WTC11 (cell line): ENCODE measurements around the gene HPSE.

Source experiments
- CREB1 ChIP-seq: sonication (generic); formaldehyde crosslinking; IDR thresholded peaks from 2 replicates; pipeline ENCODE4 v1.8.0; 2023; ENCODE audit warnings: mild to moderate bottlenecking, missing genetic modification reagents
- CTCF ChIP-seq: fragments of 200-600 bp; IDR thresholded peaks from 2 replicates; pipeline ENCODE4 v1.8.0; 2022; ENCODE audit warnings: antibody characterized with exemption
- E2F5 ChIP-seq: sonication (generic); formaldehyde crosslinking; IDR thresholded peaks from 2 replicates; pipeline ENCODE4 v1.8.1; 2022; ENCODE audit warnings: mild to moderate bottlenecking, moderate library complexity, missing genetic modification reagents
- JUN ChIP-seq: sonication (generic); formaldehyde crosslinking; IDR thresholded peaks from 2 replicates; pipeline ENCODE4 v1.8.0; 2023; ENCODE audit warnings: mild to moderate bottlenecking, missing genetic modification reagents
- NFATC4 ChIP-seq: fragments of 250-450 bp; sonication (Bioruptor Pico); IDR thresholded peaks from 2 replicates; pipeline ENCODE4 v1.9.0; 2021; ENCODE audit warnings: mild to moderate bottlenecking
- SMAD4 ChIP-seq: sonication (generic); formaldehyde crosslinking; IDR thresholded peaks from 2 replicates; pipeline ENCODE4 v1.8.0; 2022; ENCODE audit warnings: mild to moderate bottlenecking, missing genetic modification reagents
- TCF7 ChIP-seq: sonication (generic); formaldehyde crosslinking; IDR thresholded peaks from 2 replicates; pipeline ENCODE4 v1.8.0; 2022; ENCODE audit warnings: mild to moderate bottlenecking, low read depth, missing genetic modification reagents, moderate library complexity
- TF ChIP-seq, protein P1 (sequence below): sonication (generic); formaldehyde crosslinking; IDR thresholded peaks from 2 replicates; pipeline ENCODE4 v1.8.1; 2022; ENCODE audit warnings: missing genetic modification reagents, borderline replicate concordance

DNA sequence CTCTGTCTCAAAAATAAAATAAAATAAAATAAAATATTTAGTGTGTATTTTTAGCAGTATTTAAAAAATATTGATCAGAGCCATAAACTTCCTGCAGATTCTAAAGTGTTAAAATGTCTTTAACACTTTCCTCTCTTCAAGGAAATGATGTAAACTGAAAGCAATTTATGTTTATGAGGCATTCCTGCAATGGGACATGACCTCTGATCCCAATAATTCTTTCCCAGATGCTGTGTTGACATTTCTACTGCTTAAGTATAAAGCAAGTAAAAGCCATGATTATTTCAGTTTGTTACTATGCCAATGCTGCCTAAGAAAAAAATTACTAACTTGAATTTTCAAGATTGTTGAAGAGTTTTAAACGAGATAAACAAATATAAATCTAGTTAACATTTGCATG is 79.1 kb downstream of the HPSE start:
- no peak for TF ChIP-seq CTCF
- no peak for TF ChIP-seq NFATC4 (CRISPR knock-in tag)
- no peak for TF ChIP-seq CREB1 (CRISPR knock-in tag)
- TF ChIP-seq, protein P1, sequence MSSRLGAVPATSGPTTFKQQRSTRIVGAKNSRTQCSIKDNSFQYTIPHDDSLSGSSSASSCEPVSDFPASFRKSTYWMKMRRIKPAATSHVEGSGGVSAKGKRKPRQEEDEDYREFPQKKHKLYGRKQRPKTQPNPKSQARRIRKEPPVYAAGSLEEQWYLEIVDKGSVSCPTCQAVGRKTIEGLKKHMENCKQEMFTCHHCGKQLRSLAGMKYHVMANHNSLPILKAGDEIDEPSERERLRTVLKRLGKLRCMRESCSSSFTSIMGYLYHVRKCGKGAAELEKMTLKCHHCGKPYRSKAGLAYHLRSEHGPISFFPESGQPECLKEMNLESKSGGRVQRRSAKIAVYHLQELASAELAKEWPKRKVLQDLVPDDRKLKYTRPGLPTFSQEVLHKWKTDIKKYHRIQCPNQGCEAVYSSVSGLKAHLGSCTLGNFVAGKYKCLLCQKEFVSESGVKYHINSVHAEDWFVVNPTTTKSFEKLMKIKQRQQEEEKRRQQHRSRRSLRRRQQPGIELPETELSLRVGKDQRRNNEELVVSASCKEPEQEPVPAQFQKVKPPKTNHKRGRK (CRISPR knock-in tag), result no peak
- no peak for TF ChIP-seq SMAD4
- TF ChIP-seq JUN (CRISPR knock-in tag), result no peak
- no peak for TF ChIP-seq E2F5 (CRISPR knock-in tag)
- no peak for TF ChIP-seq TCF7 (CRISPR knock-in tag)
